SK-N-SH treated with all-trans-retinoic acid at 6 μM for 48 hours (cell line): Measurements from ENCODE around the gene ACTL7B.

Source experiments
- ATAC-seq: fragments of 200-7000 bp; cut with Tn5 transposase; 3 replicates; pipeline ENCODE4 v1.9.1; 2020; ENCODE audit warnings: mild to moderate bottlenecking, moderate library complexity
- ARNTL ChIP-seq: fragments of 450-650 bp; formaldehyde crosslinking; IDR thresholded peaks from 2 replicates; pipeline ENCODE4 v1.5.0; 2020; ENCODE audit warnings: low read depth, mild to moderate bottlenecking, moderate library complexity, borderline replicate concordance
- BACH2 ChIP-seq: fragments of 250-450 bp; sonication (Bioruptor Pico); IDR thresholded peaks from 2 replicates; pipeline ENCODE4 v1.9.0; 2021; ENCODE audit warnings: mild to moderate bottlenecking, borderline replicate concordance
- CREB5 ChIP-seq: fragments of 250-450 bp; sonication (Bioruptor Pico); IDR thresholded peaks from 2 replicates; pipeline ENCODE4 v1.5.1; 2020; ENCODE audit warnings: low read depth, mild to moderate bottlenecking, moderate library complexity
- CSDC2 ChIP-seq: fragments of 250-450 bp; sonication (Bioruptor Pico); IDR thresholded peaks from 2 replicates; pipeline ENCODE4 v1.5.0; 2020; ENCODE audit warnings: mild to moderate bottlenecking, moderate library complexity
- CSRNP3 ChIP-seq: fragments of 250-450 bp; sonication (Bioruptor Pico); IDR thresholded peaks from 2 replicates; pipeline ENCODE4 v1.5.1; 2021; ENCODE audit warnings: mild to moderate bottlenecking, moderate library complexity
- ESRRG ChIP-seq: fragments of 250-450 bp; sonication (Bioruptor Pico); IDR thresholded peaks from 2 replicates; pipeline ENCODE4 v1.6.1; 2021; ENCODE audit warnings: mild to moderate bottlenecking
- GLIS3 ChIP-seq: fragments of 250-450 bp; sonication (Bioruptor Pico); IDR thresholded peaks from 2 replicates; pipeline ENCODE4 v1.5.0; 2020; ENCODE audit warnings: mild to moderate bottlenecking, moderate library complexity
- ISL1 ChIP-seq: fragments of 250-450 bp; sonication (Bioruptor Pico); IDR thresholded peaks from 2 replicates; pipeline ENCODE4 v2.1.2; 2022; ENCODE audit warnings: mild to moderate bottlenecking, moderate library complexity
- OSR1 ChIP-seq: fragments of 250-450 bp; sonication (Bioruptor Pico); IDR thresholded peaks from 2 replicates; pipeline ENCODE4 v1.8.0; 2022; ENCODE audit warnings: moderate library complexity, mild to moderate bottlenecking, inconsistent platforms
- POU6F1 ChIP-seq: fragments of 250-450 bp; sonication (Bioruptor Pico); IDR thresholded peaks from 2 replicates; pipeline ENCODE4 v1.8.0; 2021; ENCODE audit warnings: low read depth, mild to moderate bottlenecking, moderate library complexity, borderline replicate concordance
- PPARA ChIP-seq: fragments of 250-450 bp; sonication (Bioruptor Pico); IDR thresholded peaks from 2 replicates; pipeline ENCODE4 v1.5.0; 2020; ENCODE audit warnings: mild to moderate bottlenecking, borderline replicate concordance
- RARB ChIP-seq: fragments of 250-450 bp; sonication (Bioruptor Pico); IDR thresholded peaks from 2 replicates; pipeline ENCODE4 v1.8.0; 2021; ENCODE audit warnings: mild to moderate bottlenecking, moderate library complexity
- SNAI2 ChIP-seq: fragments of 250-450 bp; sonication (Bioruptor Pico); IDR thresholded peaks from 2 replicates; pipeline ENCODE4 v1.5.0; 2020; ENCODE audit warnings: mild to moderate bottlenecking, moderate library complexity
- TCF4 ChIP-seq: fragments of 250-450 bp; sonication (Bioruptor Pico); IDR thresholded peaks from 2 replicates; pipeline ENCODE4 v1.8.0; 2021; ENCODE audit warnings: mild to moderate bottlenecking, moderate library complexity, borderline replicate concordance
- TOX ChIP-seq: fragments of 250-450 bp; sonication (Bioruptor Pico); IDR thresholded peaks from 2 replicates; pipeline ENCODE4 v1.8.0; 2021; ENCODE audit warnings: mild to moderate bottlenecking, moderate library complexity, borderline replicate concordance
- ZC3H10 ChIP-seq: fragments of 250-450 bp; sonication (Bioruptor Pico); IDR thresholded peaks from 2 replicates; pipeline ENCODE4 v1.5.1; 2021; ENCODE audit warnings: mild to moderate bottlenecking, moderate library complexity
- ZFP3 ChIP-seq: fragments of 250-450 bp; sonication (Bioruptor Pico); IDR thresholded peaks from 2 replicates; pipeline ENCODE4 v1.5.0; 2020; ENCODE audit warnings: mild to moderate bottlenecking, moderate library complexity
- ZFP30 ChIP-seq: fragments of 450-650 bp; formaldehyde crosslinking; IDR thresholded peaks from 2 replicates; pipeline ENCODE4 v1.5.0; 2022; ENCODE audit warnings: mild to moderate bottlenecking, moderate library complexity
- ZNF565 ChIP-seq: fragments of 450-650 bp; formaldehyde crosslinking; conservative IDR thresholded peaks from 2 replicates; pipeline ENCODE4 v1.5.0; 2020; ENCODE audit warnings: low read depth, mild to moderate bottlenecking, moderate library complexity
- ZNF70 ChIP-seq: fragments of 450-650 bp; formaldehyde crosslinking; IDR thresholded peaks from 2 replicates; pipeline ENCODE4 v1.5.0; 2020; ENCODE audit warnings: mild to moderate bottlenecking, moderate library complexity
- ZNF8 ChIP-seq: fragments of 450-650 bp; formaldehyde crosslinking; IDR thresholded peaks from 2 replicates; pipeline ENCODE4 v1.5.0; 2020; ENCODE audit warnings: mild to moderate bottlenecking, moderate library complexity
- TF ChIP-seq, protein P1 (sequence below): fragments of 250-450 bp; sonication (Bioruptor Pico); IDR thresholded peaks from 2 replicates; pipeline ENCODE4 v1.8.0; 2020; ENCODE audit warnings: mild to moderate bottlenecking, moderate library complexity, borderline replicate concordance

ACTL7B gene

GRCh38 chr9:108845507-108845906 is 10.3 kb downstream of the ACTL7B start:
- TF ChIP-seq OSR1: no peak
- no peak for TF ChIP-seq POU6F1
- no peak for TF ChIP-seq RARB
- no peak for TF ChIP-seq ZFP3 (CRISPR knock-in tag)
- TF ChIP-seq CSDC2: no peak
- no peak for TF ChIP-seq TOX (CRISPR knock-in tag)
- no peak for TF ChIP-seq GLIS3
- no peak for TF ChIP-seq TCF4 (CRISPR knock-in tag)
- no peak for TF ChIP-seq ZNF565 (CRISPR knock-in tag)
- no peak for TF ChIP-seq PPARA
- TF ChIP-seq ZNF70 (CRISPR knock-in tag): no peak
- no peak for TF ChIP-seq BACH2 (CRISPR knock-in tag)
- TF ChIP-seq, protein P1, sequence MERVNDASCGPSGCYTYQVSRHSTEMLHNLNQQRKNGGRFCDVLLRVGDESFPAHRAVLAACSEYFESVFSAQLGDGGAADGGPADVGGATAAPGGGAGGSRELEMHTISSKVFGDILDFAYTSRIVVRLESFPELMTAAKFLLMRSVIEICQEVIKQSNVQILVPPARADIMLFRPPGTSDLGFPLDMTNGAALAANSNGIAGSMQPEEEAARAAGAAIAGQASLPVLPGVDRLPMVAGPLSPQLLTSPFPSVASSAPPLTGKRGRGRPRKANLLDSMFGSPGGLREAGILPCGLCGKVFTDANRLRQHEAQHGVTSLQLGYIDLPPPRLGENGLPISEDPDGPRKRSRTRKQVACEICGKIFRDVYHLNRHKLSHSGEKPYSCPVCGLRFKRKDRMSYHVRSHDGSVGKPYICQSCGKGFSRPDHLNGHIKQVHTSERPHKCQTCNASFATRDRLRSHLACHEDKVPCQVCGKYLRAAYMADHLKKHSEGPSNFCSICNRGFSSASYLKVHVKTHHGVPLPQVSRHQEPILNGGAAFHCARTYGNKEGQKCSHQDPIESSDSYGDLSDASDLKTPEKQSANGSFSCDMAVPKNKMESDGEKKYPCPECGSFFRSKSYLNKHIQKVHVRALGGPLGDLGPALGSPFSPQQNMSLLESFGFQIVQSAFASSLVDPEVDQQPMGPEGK (CRISPR knock-in tag): no peak
- TF ChIP-seq ZC3H10: no peak
- no peak for TF ChIP-seq ISL1
- no peak for TF ChIP-seq ARNTL (CRISPR knock-in tag)
- TF ChIP-seq CSRNP3 (CRISPR knock-in tag): no peak
- no peak for TF ChIP-seq ESRRG
- no peak for TF ChIP-seq CREB5
- no peak for ATAC-seq

DNA sequence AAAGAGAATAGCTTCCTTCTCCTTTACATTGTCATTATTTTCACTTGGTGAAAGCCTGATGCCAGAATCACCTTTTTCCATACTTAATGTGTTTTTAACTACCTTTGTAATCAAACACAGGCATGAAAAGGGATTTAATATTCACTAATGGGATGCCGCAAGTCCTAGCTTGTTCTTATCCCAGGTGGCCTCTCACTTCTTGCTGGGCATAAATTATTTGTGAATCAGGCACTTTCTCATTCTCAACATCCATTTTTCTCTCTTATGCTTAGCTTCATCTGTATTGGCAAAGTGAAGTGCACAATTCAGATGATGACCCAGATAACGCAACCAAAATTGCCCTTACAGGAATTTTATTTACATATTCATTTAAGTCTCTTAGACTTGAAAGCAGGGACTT is 10.9 kb downstream of the ACTL7B start:
- no peak for TF ChIP-seq ESRRG
- TF ChIP-seq PPARA: no peak
- TF ChIP-seq ZNF565 (CRISPR knock-in tag): no peak
- no peak for TF ChIP-seq TOX (CRISPR knock-in tag)
- no peak for TF ChIP-seq CSRNP3 (CRISPR knock-in tag)
- TF ChIP-seq ZC3H10: no peak
- TF ChIP-seq ISL1: no peak
- TF ChIP-seq CSDC2: no peak
- TF ChIP-seq ARNTL (CRISPR knock-in tag): no peak
- no peak for TF ChIP-seq OSR1
- no peak for TF ChIP-seq CREB5
- no peak for TF ChIP-seq RARB
- TF ChIP-seq TCF4 (CRISPR knock-in tag): no peak
- no peak for TF ChIP-seq ZNF70 (CRISPR knock-in tag)
- TF ChIP-seq ZFP3 (CRISPR knock-in tag): no peak
- ATAC-seq: no peak

- no peak for ATAC-seq
- TF ChIP-seq ZC3H10: no peak
- TF ChIP-seq ZNF8 (CRISPR knock-in tag): no peak
- no peak for TF ChIP-seq SNAI2 (CRISPR knock-in tag)
- TF ChIP-seq RARB: no peak
- TF ChIP-seq ZFP3 (CRISPR knock-in tag): no peak
- no peak for TF ChIP-seq CREB5
- no peak for TF ChIP-seq TOX (CRISPR knock-in tag)
- TF ChIP-seq ISL1: no peak
- no peak for TF ChIP-seq ZFP30 (CRISPR knock-in tag)
These were observed 11.4 kb downstream of the ACTL7B start for GRCh38 chr9:108844391-108844790.
